Activated CD8-positive, alpha-beta T cell treated with anti-CD3 and anti-CD28 coated beads for 36 hours (primary cell): ENCODE results near the gene THEM4. TPM values are rescaled to one million over a fixed set of nuclear protein-coding genes. Genes with fewer than 3 reads are reported as not detected.
"Not testable (repeated sequence)": the region's sequence is repeated elsewhere in the genome, so short reads cannot be mapped to it uniquely, and the experiment has no call there.

ENCODE experiments used
- ATAC-seq: fragments of 200-7000 bp; cut with Tn5 transposase; one replicate; pipeline ENCODE4 v1.10.0; 2021; ENCODE audit warnings: mild to moderate bottlenecking, moderate library complexity
- CTCF ChIA-PET: fragments of 350-600 bp; sonication (Branson Sonifier 250); formaldehyde crosslinking; loops from one replicate; lab custom pipeline; 2021; ENCODE audit warnings: antibody characterized with exemption; lab: Charles Lee
- POLR2A ChIA-PET: fragments of 350-600 bp; sonication (Branson Sonifier 250); formaldehyde crosslinking; loops from one replicate; lab custom pipeline; 2021; ENCODE audit warnings: antibody characterized with exemption; lab: Charles Lee
- DNase-seq: peaks from one replicate; pipeline ENCODE4 v3.0.0-alpha.2; 2020
- H3K27ac Mint-ChIP-seq: one replicate; pipeline ENCODE4 v1.8.0; 2021; ENCODE audit warnings: mild to moderate bottlenecking, mixed read lengths
- H3K27me3 Mint-ChIP-seq: one replicate; pipeline ENCODE4 v1.8.0; 2021; ENCODE audit warnings: mixed read lengths
- H3K36me3 Mint-ChIP-seq: one replicate; pipeline ENCODE4 v1.8.0; 2021; ENCODE audit warnings: low read depth, mixed read lengths
- H3K4me1 Mint-ChIP-seq: one replicate; pipeline ENCODE4 v1.8.0; 2021; ENCODE audit warnings: low read depth, mixed read lengths
- H3K4me3 Mint-ChIP-seq: one replicate; pipeline ENCODE4 v1.8.0; 2021; ENCODE audit warnings: mild to moderate bottlenecking, moderate library complexity, mixed read lengths
- H3K9me3 Mint-ChIP-seq: one replicate; pipeline ENCODE4 v1.8.0; 2021; ENCODE audit warnings: mixed read lengths
- CTCF ChIP-seq: fragments of 200-600 bp; IDR thresholded peaks from one replicate; pipeline ENCODE4 v1.8.0; 2022; ENCODE audit warnings: antibody characterized with exemption, mild to moderate bottlenecking
- intact Hi-C: fragments of 100-400 bp; cut with micrococcal nuclease; formaldehyde crosslinking; loops from one replicate; pipeline ENCODE4 v1.10.0; 2022
- total RNA-seq, 2 experiments: library from RNA; stranded (reverse); gene quantifications; one replicate each; pipeline ENCODE4 v1.2.3, GENCODE V29; 2021

Gene THEM4
- total RNA-seq, 2 experiments from 2014 or later, result 19.9 to 22.0 TPM

GRCh38 chr1:151891512-151891911 is 17.8 kb downstream of the THEM4 start:
- intact Hi-C loops, result no loop called here
- H3K36me3 Mint-ChIP-seq, result peaks cover 55% of the 10 kb centered on the region

GRCh38 chr1:151888972-151889570 is 20.2 kb downstream of the THEM4 start:
- ChIA-PET CTCF (interaction anchor here (0.7 to 3.3 kb wide), 9 partner anchors 12 to 124 kb away, joined by 3 to 26 read pairs (median 3); no protein-coding TSS in a partner anchor), POLR2A (no interaction called here)
- ATAC-seq (peak; percentile 58), DNase-seq (no peak)
- H3K9me3 Mint-ChIP-seq, result no peaks in the 10 kb centered on the region
- no peak overlapping the region for H3K27ac Mint-ChIP-seq
- H3K36me3 Mint-ChIP-seq, result peaks cover 51% of the 10 kb centered on the region
- peak; percentile 60 for TF ChIP-seq CTCF
- H3K4me3 Mint-ChIP-seq, result no peak overlapping the region
- intact Hi-C loops, result no loop called here
- peaks cover 18% of the 10 kb centered on the region for H3K4me1 Mint-ChIP-seq
- H3K27me3 Mint-ChIP-seq, result no peaks in the 10 kb centered on the region

More at GRCh38 chr1:151891512-151891911, 17.8 kb downstream of the THEM4 start:
- CTCF ChIA-PET, result interaction anchor here (1.1 kb wide), 1 partner anchor 110 kb away, joined by 3 read pairs; no protein-coding TSS in a partner anchor
- H3K4me1 Mint-ChIP-seq, result peaks cover 19% of the 10 kb centered on the region
- POLR2A ChIA-PET, result no interaction called here
- ATAC-seq (no peak), DNase-seq (no peak)
- H3K4me3 Mint-ChIP-seq, result no peak overlapping the region
- H3K27me3 Mint-ChIP-seq, result no peaks in the 10 kb centered on the region
- H3K9me3 Mint-ChIP-seq, result no peaks in the 10 kb centered on the region
- TF ChIP-seq CTCF, result no peak
- peak overlapping the region; percentile 8 for H3K27ac Mint-ChIP-seq

GRCh38 chr1:151887028-151887427 is 22.3 kb downstream of the THEM4 start:
- Mint-ChIP-seq H3K27me3 (no peaks in the 10 kb centered on the region), H3K9me3 (no peaks in the 10 kb centered on the region), H3K4me3 (no peak overlapping the region), H3K36me3 (peaks cover 43% of the 10 kb centered on the region), H3K27ac (no peak overlapping the region), H3K4me1 (peaks cover 11% of the 10 kb centered on the region)
- no peak for DNase-seq
- no peak for ATAC-seq
- ChIA-PET CTCF (interaction anchor here (1.1 to 3.3 kb wide), 6 partner anchors 21 to 293 kb away, joined by 3 to 26 read pairs (median 6); no protein-coding TSS in a partner anchor), POLR2A (no interaction called here)
- TF ChIP-seq CTCF, result no peak
- intact Hi-C loops, result no loop called here

- H3K9me3 Mint-ChIP-seq, result no peaks in the 10 kb centered on the region
- no peaks in the 10 kb centered on the region for H3K4me1 Mint-ChIP-seq
- ATAC-seq (no peak), DNase-seq (no peak)
- no peak overlapping the region for H3K4me3 Mint-ChIP-seq
- intact Hi-C loops, result no loop called here
- no peak overlapping the region for H3K27ac Mint-ChIP-seq
- TF ChIP-seq CTCF, result no peak
- H3K36me3 Mint-ChIP-seq, result peaks cover 34% of the 10 kb centered on the region
- ChIA-PET POLR2A (interaction anchor here (1.0 kb wide), 1 partner anchor 13 kb away, joined by 5 read pairs; no protein-coding TSS in a partner anchor), CTCF (interaction anchor here (0.9 kb wide), 1 partner anchor 12 kb away, joined by 3 read pairs; no protein-coding TSS in a partner anchor)
- H3K27me3 Mint-ChIP-seq, result no peaks in the 10 kb centered on the region
Observed at GRCh38 chr1:151885479-151885878, 23.8 kb downstream of the THEM4 start.

- ChIA-PET POLR2A (interaction anchor here (1.0 kb wide), 1 partner anchor 13 kb away, joined by 5 read pairs; no protein-coding TSS in a partner anchor), CTCF (interaction anchor here (0.9 to 4.4 kb wide), 2 partner anchors 12 to 116 kb away, joined by 3 to 24 read pairs; no protein-coding TSS in a partner anchor)
- DNase-seq, H3K27ac Mint-ChIP-seq, ATAC-seq, intact Hi-C loops, H3K27me3 Mint-ChIP-seq, H3K9me3 Mint-ChIP-seq, H3K4me3 Mint-ChIP-seq, H3K4me1 Mint-ChIP-seq: not testable (repeated sequence)
- H3K36me3 Mint-ChIP-seq, result peaks cover 33% of the 10 kb centered on the region
Observed at GRCh38 chr1:151884879-151885278, 24.4 kb downstream of the THEM4 start.

GRCh38 chr1:151884445-151884844 is 24.9 kb downstream of the THEM4 start:
- ATAC-seq, H3K4me1 Mint-ChIP-seq, DNase-seq, H3K27ac Mint-ChIP-seq, intact Hi-C loops, H3K4me3 Mint-ChIP-seq, H3K27me3 Mint-ChIP-seq, H3K9me3 Mint-ChIP-seq: not testable (repeated sequence)
- POLR2A ChIA-PET, result interaction anchor here (1.0 to 1.2 kb wide), 2 partner anchors 21 to 25 kb away, joined by 3 read pairs; partner anchors contain the start of gene THEM4
- peaks cover 33% of the 10 kb centered on the region for H3K36me3 Mint-ChIP-seq
- CTCF ChIA-PET, result interaction anchor here (0.9 to 4.4 kb wide), 3 partner anchors 13 to 117 kb away, joined by 3 to 24 read pairs (median 3); no protein-coding TSS in a partner anchor

GRCh38 chr1:151883898-151884297 is 25.4 kb downstream of the THEM4 start:
- ATAC-seq, intact Hi-C loops, H3K27me3 Mint-ChIP-seq, DNase-seq, H3K9me3 Mint-ChIP-seq, H3K4me1 Mint-ChIP-seq, H3K4me3 Mint-ChIP-seq, H3K27ac Mint-ChIP-seq: not testable (repeated sequence)
- ChIA-PET CTCF (interaction anchor here (1.0 to 4.4 kb wide), 2 partner anchors 25 to 117 kb away, joined by 3 to 24 read pairs; no protein-coding TSS in a partner anchor), POLR2A (interaction anchor here (1.0 to 1.2 kb wide), 2 partner anchors 21 to 25 kb away, joined by 3 read pairs; partner anchors contain the start of gene THEM4)
- peaks cover 30% of the 10 kb centered on the region for H3K36me3 Mint-ChIP-seq

- POLR2A ChIA-PET, H3K27me3 Mint-ChIP-seq: not testable (repeated sequence)
Observed at GRCh38 chr1:151882918-151883317, 26.4 kb downstream of the THEM4 start.

More at GRCh38 chr1:151882918-151883317, 26.4 kb downstream of the THEM4 start:
- CTCF ChIA-PET, result interaction anchor here (0.8 to 4.4 kb wide), 2 partner anchors 76 to 118 kb away, joined by 3 to 24 read pairs; no protein-coding TSS in a partner anchor
- intact Hi-C loops, H3K27ac Mint-ChIP-seq, H3K4me3 Mint-ChIP-seq, ATAC-seq, H3K4me1 Mint-ChIP-seq, DNase-seq, H3K9me3 Mint-ChIP-seq: not testable (repeated sequence)
- peaks cover 27% of the 10 kb centered on the region for H3K36me3 Mint-ChIP-seq
